DOHH2 (cell line): ENCODE data around the gene VPS8.

ENCODE experiments used
- H3F3A ChIP-seq: fragments of 200-600 bp; sonication (generic), shearing (Covaris generic); 2 replicates; pipeline ENCODE4 v1.6.0; 2016; ENCODE audit warnings: antibody characterized with exemption, mild to moderate bottlenecking; ENCODE audit not compliant: control insufficient read depth, insufficient read depth
- H3K27ac ChIP-seq: fragments of 200-600 bp; sonication (generic); 2 replicates; pipeline ENCODE4 v1.5.1; 2014; ENCODE audit warnings: low read depth, mild to moderate bottlenecking, low read length, moderate library complexity
- H3K27me3 ChIP-seq: fragments of 200-600 bp; sonication (generic); 2 replicates; pipeline ENCODE4 v1.6.1; 2014; ENCODE audit warnings: mild to moderate bottlenecking, low read length, mixed read lengths; ENCODE audit not compliant: control insufficient read depth
- H3K36me3 ChIP-seq: fragments of 200-600 bp; sonication (generic); 2 replicates; pipeline ENCODE4 v1.6.1; 2014; ENCODE audit warnings: mild to moderate bottlenecking, low read length, moderate library complexity, mixed read lengths; ENCODE audit not compliant: control insufficient read depth
- H3K4me1 ChIP-seq: fragments of 200-600 bp; sonication (generic); 2 replicates; pipeline ENCODE4 v1.6.1; 2014; ENCODE audit warnings: mild to moderate bottlenecking, low read length, mixed read lengths; ENCODE audit not compliant: control insufficient read depth
- H3K4me2 ChIP-seq: fragments of 200-600 bp; sonication (generic); 2 replicates; pipeline ENCODE4 v1.6.0; 2014; ENCODE audit warnings: mild to moderate bottlenecking, low read length, moderate library complexity
- H3K4me3 ChIP-seq: fragments of 200-600 bp; sonication (generic); 2 replicates; pipeline ENCODE4 v1.5.1; 2014; ENCODE audit warnings: mild to moderate bottlenecking, low read length, mixed read lengths
- H3K79me2 ChIP-seq: fragments of 200-600 bp; sonication (generic); 2 replicates; pipeline ENCODE4 v1.6.1; 2014; ENCODE audit warnings: mild to moderate bottlenecking, low read length, mixed read lengths; ENCODE audit not compliant: control insufficient read depth
- H3K9me2 ChIP-seq: fragments of 200-600 bp; sonication (generic); replicated peaks from 2 replicates; pipeline ENCODE4 v1.6.1; 2014; ENCODE audit warnings: mild to moderate bottlenecking, low read length, mixed read lengths; ENCODE audit not compliant: control insufficient read depth
- H3K9me3 ChIP-seq: fragments of 200-600 bp; sonication (generic); 2 replicates; pipeline ENCODE4 v1.6.1; 2014; ENCODE audit warnings: antibody characterized with exemption, low read length, mixed read lengths; ENCODE audit not compliant: control insufficient read depth, insufficient read depth
- H4K20me1 ChIP-seq: fragments of 200-600 bp; sonication (generic); 2 replicates; pipeline ENCODE4 v1.6.0; 2014; ENCODE audit warnings: low read depth, mild to moderate bottlenecking, antibody characterized with exemption, low read length, moderate library complexity; ENCODE audit not compliant: control insufficient read depth, insufficient read depth
- CTCF ChIP-seq: fragments of 200-600 bp; sonication (generic); IDR thresholded peaks from one replicate; pipeline ENCODE4 v1.5.1; 2014; ENCODE audit warnings: antibody characterized with exemption, mild to moderate bottlenecking, low read depth, low read length; ENCODE audit not compliant: poor library complexity, severe bottlenecking
- EZH2phosphoT487 ChIP-seq: fragments of 200-600 bp; sonication (generic); IDR thresholded peaks from 2 replicates; pipeline ENCODE4 v1.6.1; 2017; ENCODE audit warnings: borderline replicate concordance, mild to moderate bottlenecking, antibody characterized with exemption, low read length, moderate library complexity, mixed read lengths

Gene VPS8

DNA sequence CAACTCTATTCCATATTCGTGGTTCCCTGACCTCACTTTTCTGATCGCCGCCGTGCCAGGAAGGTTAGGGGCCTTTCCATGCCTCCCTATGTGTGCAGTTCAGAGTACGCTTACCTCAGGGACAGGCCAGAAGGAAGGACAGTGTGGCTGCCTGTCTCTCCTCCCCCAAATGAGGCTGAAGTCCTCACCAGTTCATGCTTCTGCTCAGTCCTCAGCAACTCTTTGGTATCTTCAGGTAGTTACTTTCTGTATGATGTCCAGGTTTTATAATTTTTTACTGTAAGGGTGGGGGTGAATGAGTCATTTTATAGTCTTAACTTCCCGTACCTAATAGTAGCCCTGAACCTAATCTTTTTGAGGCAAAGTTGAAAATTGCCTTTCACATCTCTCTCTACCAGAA, 98.7 kb downstream of the VPS8 start:
- no peak overlapping the region for H3K27ac ChIP-seq
- no peak for TF ChIP-seq CTCF
- no peak for TF ChIP-seq EZH2phosphoT487
- no peaks in the 10 kb centered on the region for H3K9me2 ChIP-seq
- no peaks in the 10 kb centered on the region for H4K20me1 ChIP-seq
- no peaks in the 10 kb centered on the region for H3K36me3 ChIP-seq
- no peaks in the 10 kb centered on the region for H3K79me2 ChIP-seq
- H3F3A ChIP-seq = no peaks in the 10 kb centered on the region
- no peaks in the 10 kb centered on the region for H3K4me1 ChIP-seq
- no peaks in the 10 kb centered on the region for H3K9me3 ChIP-seq
- no peaks in the 10 kb centered on the region for H3K27me3 ChIP-seq
- no peak overlapping the region for H3K4me2 ChIP-seq
- no peak overlapping the region for H3K4me3 ChIP-seq

GRCh38 chr3:184911570-184911969, 99.6 kb downstream of the VPS8 start:
- no peaks in the 10 kb centered on the region for H3K36me3 ChIP-seq
- H3K9me3 ChIP-seq = no peaks in the 10 kb centered on the region
- H3K4me1 ChIP-seq = no peaks in the 10 kb centered on the region
- no peaks in the 10 kb centered on the region for H3K9me2 ChIP-seq
- H3K4me3 ChIP-seq = no peak overlapping the region
- no peak for TF ChIP-seq EZH2phosphoT487
- TF ChIP-seq CTCF = no peak
- H3F3A ChIP-seq = no peaks in the 10 kb centered on the region
- no peak overlapping the region for H3K27ac ChIP-seq
- no peaks in the 10 kb centered on the region for H4K20me1 ChIP-seq
- no peak overlapping the region for H3K4me2 ChIP-seq
- no peaks in the 10 kb centered on the region for H3K79me2 ChIP-seq
- no peaks in the 10 kb centered on the region for H3K27me3 ChIP-seq

DNA sequence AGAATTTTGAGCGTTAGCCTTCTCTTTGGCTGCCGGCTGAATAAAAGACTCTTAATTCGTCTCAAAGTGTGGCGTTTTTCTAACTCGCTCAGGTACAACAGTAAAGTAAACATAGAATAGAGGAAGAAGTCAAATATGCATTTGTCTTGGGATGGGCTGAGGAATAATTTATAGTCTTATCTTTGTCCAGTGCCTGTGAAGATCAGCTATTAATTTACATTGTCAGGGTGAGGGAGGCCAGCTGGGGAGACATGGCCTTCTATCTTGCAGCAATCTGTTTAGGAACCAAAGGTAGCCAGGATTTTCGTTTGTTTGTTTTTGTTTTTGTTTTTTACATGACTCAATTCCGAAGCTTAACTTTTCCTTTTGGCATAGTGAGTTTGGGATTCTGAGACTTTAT, 100.2 kb downstream of the VPS8 start:
- Histone ChIP-seq H3K9me2 (no peaks in the 10 kb centered on the region), H3K79me2 (no peaks in the 10 kb centered on the region), H3K27ac (no peak overlapping the region), H3K4me3 (no peak overlapping the region), H3K4me1 (no peaks in the 10 kb centered on the region), H3F3A (no peaks in the 10 kb centered on the region), H3K9me3 (no peaks in the 10 kb centered on the region), H3K4me2 (no peak overlapping the region), H3K36me3 (no peaks in the 10 kb centered on the region), H4K20me1 (no peaks in the 10 kb centered on the region), H3K27me3 (no peaks in the 10 kb centered on the region)
- TF ChIP-seq CTCF = no peak
- no peak for TF ChIP-seq EZH2phosphoT487

GRCh38 chr3:184914628-184915027, 102.7 kb downstream of the VPS8 start:
- TF ChIP-seq EZH2phosphoT487 (no peak), CTCF (no peak)
- H3K4me1 ChIP-seq = no peaks in the 10 kb centered on the region

More at GRCh38 chr3:184914628-184915027, 102.7 kb downstream of the VPS8 start:
- Histone ChIP-seq H3K27ac (no peak overlapping the region), H3F3A (no peaks in the 10 kb centered on the region), H3K9me3 (no peaks in the 10 kb centered on the region), H3K4me3 (no peak overlapping the region), H3K79me2 (no peaks in the 10 kb centered on the region), H3K27me3 (no peaks in the 10 kb centered on the region), H3K36me3 (no peaks in the 10 kb centered on the region), H3K4me2 (no peak overlapping the region), H4K20me1 (no peaks in the 10 kb centered on the region), H3K9me2 (no peaks in the 10 kb centered on the region)
